NCI-H146 (cell line): Measurements from ENCODE around the gene DNM3.
"Not testable (repeated sequence)": the region's sequence is repeated elsewhere in the genome, so short reads cannot be mapped to it uniquely, and the experiment has no call there.

ENCODE experiments used
- DNase-seq: peaks from one replicate; lab custom pipeline; 2025; lab: John Stamatoyannopoulos, UW

The DNM3 gene

GRCh38 chr1:171841050-171841910 is at the start of gene DNM3:
Gene DNM3 (plus strand): TSS chr1:171841498. CDS start chr1:171841657, 159 bp downstream.
- peak; percentile 86 for DNase-seq

- no peak for DNase-seq
Measured at GRCh38 chr1:171792656-171793369, 48.5 kb upstream of the DNM3 start.

- no peak for DNase-seq
Measured at GRCh38 chr1:171793636-171794035, 47.7 kb upstream of the DNM3 start.

- DNase-seq = no peak
Measured at GRCh38 chr1:171794085-171794484, 47.2 kb upstream of the DNM3 start.

GRCh38 chr1:171796592-171796991 is 44.7 kb upstream of the DNM3 start:
- DNase-seq = no peak

GRCh38 chr1:171798311-171798710 is 43.0 kb upstream of the DNM3 start:
- no peak for DNase-seq

GRCh38 chr1:171798765-171799164 is 42.5 kb upstream of the DNM3 start:
- DNase-seq = no peak

- no peak for DNase-seq
Measured at GRCh38 chr1:171799166-171799565, 42.1 kb upstream of the DNM3 start.

- DNase-seq = not testable (repeated sequence)
Measured at GRCh38 chr1:171799698-171800097, 41.6 kb upstream of the DNM3 start.

GRCh38 chr1:171800342-171800741 is 41.0 kb upstream of the DNM3 start:
- no peak for DNase-seq

- DNase-seq = no peak
Measured at GRCh38 chr1:171800851-171801250, 40.4 kb upstream of the DNM3 start.

- peak; percentile 51 for DNase-seq
Measured at GRCh38 chr1:171801487-171801891, 39.8 kb upstream of the DNM3 start.

GRCh38 chr1:171802207-171802606 is 39.1 kb upstream of the DNM3 start:
- no peak for DNase-seq

GRCh38 chr1:171803045-171803444 is 38.3 kb upstream of the DNM3 start:
- DNase-seq = no peak

GRCh38 chr1:171803461-171804022 is 37.8 kb upstream of the DNM3 start:
- no peak for DNase-seq

GRCh38 chr1:171805395-171806115 is 35.7 kb upstream of the DNM3 start:
- DNase-seq = no peak

- DNase-seq = no peak
Measured at GRCh38 chr1:171807556-171807955, 33.7 kb upstream of the DNM3 start.

GRCh38 chr1:171809834-171810233 is 31.5 kb upstream of the DNM3 start:
- DNase-seq = no peak

GRCh38 chr1:171811672-171812071 is 29.6 kb upstream of the DNM3 start:
- DNase-seq = no peak

GRCh38 chr1:171814692-171815091 is 26.6 kb upstream of the DNM3 start:
- no peak for DNase-seq

- DNase-seq = no peak
Measured at GRCh38 chr1:171816300-171816901, 24.9 kb upstream of the DNM3 start.
